Stimulated activated CD8-positive, alpha-beta memory T cell treated with anti-CD3 and anti-CD28 coated beads, Interleukin-12 subunit alpha, Interleukin-12 subunit beta, amount 100 ng/mL, for 24 hours (primary cell): Measurements from ENCODE around the gene FER1L5.
A peak's percentile ranks its signal among the peaks of the same experiment; 100 is the strongest.
"Not testable (repeated sequence)": the region's sequence is repeated elsewhere in the genome, so short reads cannot be mapped to it uniquely, and the experiment has no call there.

Experiments
- DNase-seq: peaks from one replicate; pipeline ENCODE4 v3.0.0-alpha.2; 2020; ENCODE audit errors: extremely low read depth

Gene FER1L5

DNA sequence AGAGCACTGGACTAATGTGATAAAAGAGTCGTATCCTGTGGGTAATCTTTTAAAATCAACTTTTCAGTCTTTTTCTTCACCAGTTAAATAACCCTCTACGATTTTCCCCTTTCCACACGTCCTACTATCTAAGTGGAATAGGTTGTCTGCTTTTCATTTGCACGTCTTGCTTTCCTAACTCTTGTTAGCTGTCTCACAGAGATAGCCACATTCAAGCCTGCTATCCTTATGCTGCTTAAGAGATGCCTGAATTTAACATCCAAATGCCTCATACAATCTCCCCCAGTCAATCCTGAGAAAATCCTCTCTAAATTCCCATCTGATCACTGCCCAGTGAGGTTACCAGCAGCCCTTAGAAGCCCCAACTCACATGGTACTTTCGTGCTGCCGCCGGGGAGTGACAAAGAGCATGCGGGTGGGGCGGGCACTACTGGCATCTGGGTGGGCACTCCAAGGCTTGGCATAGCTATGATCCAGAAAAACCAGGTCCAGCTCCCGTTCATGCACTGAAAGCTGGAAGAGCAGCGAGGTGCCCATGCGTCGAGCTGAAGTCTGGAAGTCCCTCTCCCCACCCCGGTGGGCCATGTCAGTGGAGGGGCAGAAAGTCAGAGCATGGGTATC lies 5.9 kb upstream of the FER1L5 start:
- DNase-seq: no peak

DNA sequence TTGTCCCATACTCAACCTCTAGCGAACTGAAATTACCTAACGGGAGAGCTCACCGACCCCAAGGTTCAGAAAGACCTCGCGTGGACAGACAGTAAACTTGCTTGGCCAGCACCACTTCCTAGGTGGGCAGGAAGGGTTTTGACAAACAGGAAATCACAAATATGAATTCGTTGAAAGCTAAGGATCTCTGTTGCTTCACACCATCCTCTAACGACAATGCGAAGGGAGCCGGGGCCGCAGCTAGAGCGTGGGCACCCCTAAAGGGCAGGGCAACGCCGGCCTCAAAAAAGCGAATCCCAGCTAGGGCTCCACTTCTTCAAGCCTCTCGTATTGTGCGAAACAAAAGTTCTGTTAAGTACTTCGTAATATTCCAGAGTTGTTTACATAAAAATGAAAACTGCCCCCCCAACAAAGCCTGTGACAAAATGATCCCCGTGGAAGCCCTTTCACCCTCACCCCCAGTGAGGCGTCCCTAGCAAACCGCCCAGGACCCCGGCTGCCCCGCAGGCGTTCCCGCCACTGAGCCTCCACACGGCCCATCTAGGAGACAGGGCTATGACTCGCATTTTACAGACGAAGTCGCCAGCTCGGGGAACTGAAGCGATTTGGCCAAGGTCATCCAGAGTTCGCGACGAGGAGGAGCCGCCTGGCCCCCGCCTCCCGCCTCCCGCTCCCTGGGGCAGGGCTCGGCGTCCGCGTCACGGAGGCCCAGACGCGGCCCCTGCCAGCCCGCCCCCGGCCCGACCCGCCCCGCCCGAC lies 5.0 kb upstream of the FER1L5 start:
- peak; percentile 69 for DNase-seq

DNA sequence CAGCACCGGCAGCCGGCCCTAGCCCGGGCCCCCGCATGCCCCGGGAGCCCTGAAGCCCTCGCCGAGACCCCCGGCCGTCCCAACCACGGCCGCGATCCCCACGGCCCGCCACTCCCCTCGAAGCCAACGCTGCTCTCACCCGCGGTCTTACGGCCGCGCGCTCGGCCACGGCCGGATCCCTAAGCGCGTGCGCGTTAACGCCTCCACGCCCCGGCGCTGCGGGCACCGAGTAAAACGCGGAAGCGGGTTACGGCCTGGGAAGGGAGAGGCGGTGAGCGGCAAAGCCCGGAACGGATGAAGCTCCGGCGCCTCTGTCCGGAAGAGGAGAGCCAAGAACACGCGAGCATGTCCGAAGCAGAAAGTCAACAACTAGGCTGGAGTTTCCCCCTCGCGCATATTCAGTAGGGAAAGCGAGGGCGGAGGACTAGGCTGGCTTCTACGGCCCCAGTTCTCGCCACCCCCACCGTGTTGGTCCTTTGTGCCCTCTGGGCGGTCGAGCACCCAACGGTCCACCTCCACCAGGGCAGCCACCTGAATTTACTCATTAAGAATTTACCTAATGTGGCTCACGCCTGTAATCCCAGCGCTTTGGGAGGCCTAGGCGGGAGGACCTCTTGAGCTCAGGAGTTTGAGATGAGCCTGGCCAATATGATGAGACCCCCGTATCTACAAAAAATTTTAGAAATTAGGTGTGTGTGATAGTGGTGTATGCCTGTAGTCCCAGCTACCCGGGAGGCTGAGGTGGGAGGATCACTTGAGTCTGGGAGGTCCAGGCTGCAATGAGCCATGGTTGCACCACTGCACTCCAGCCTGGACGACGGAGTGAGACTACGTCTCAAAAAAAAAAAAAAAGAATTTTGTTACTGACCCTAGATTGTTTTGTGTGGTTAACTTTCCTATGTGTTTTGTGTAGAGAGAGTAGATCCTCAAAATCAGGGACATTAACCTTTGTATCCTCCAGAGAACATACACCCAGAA lies 4.1 kb upstream of the FER1L5 start, which contains the start of gene KANSL3:
KANSL3 (minus strand) TSS at position 169 of the 978 bp plus-strand sequence. CDS start 1,177 bp downstream, outside the sequence.
- DNase-seq: peak; percentile 71

DNA sequence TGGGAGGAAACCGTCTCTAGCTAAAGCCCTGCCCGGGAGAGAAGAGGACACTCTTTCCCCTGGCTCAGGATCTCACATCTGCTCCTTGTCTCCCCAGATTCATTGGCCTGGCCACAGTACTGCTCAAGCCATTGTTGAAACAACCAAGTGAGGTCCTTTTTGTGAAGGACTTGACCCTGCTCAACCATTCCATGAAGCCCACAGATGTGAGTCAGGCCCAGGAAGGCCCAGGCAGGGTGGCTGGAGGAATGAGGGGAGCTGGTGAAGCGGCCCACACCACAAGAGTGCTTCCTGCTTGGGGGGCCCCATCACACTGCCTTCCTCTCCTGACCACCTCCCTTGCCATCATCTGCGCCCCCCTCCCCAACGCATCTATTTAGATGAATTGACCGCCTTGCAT lies 5.1 kb downstream of the FER1L5 start:
- no peak for DNase-seq

DNA sequence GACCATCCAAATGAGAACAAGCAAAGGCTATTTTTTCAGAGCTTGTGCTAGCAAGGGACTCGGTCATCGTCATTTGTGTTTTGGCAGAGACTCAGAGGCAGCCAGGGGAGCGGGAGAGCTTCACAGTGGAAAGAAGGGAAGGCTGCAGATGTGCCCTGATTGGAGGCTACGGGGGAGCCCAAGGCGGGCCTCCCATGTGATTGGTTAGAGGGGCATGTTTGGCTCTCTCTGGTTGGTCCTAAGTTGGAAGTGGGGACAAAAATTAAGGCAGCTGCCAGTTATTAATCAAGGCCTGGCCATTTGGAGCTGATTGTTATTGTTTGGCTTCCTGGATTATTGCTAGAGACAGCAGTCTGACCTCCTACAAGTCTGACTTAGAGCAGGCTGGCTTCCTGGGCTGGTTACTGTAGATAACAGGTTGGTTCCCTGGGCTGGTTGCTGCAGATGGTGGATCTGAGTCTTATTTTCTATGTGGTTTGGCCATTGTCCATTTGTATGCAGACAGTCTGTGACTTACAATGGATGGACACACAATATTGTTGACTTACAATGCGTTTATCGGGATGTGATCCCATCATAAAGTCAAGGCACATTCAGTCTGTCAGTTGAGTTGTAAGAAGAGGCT lies 5.9 kb downstream of the FER1L5 start:
- no peak for DNase-seq

DNA sequence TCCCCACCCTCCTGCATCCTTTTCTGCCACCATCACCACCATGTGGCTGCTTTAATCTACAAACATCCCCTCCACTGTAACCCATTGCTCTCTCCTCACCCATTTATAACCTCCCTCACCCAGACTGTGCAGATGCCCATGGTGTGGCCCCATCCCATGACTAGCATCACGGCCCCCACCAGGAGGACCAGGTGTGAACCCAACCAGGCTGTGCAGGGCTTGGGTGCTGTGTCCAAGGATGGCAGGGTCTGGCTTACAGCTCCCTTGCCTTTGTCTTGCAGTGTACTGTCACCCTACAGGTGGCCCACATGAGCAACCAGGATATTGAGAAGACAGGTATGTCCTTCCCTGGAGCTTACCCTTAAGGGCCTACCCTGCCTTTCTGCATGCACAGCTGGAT lies 6.8 kb downstream of the FER1L5 start:
- no peak for DNase-seq

DNA sequence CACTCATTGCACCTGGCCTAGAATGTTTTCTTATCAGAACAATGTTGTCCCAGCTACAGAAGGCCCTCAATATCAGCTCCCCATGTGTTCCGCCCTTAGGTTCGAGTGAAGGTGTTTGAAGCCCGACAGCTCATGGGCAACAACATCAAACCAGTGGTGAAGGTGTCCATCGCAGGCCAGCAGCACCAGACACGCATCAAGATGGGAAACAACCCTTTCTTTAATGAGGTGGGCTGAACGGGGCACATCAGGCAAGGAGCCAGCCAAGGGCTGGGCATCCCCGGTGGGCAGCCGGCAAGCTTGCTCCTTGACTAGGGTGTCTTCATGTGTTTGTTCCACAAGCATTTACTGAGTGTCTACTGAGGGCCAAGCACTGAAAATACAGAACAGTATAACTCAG lies 9.2 kb downstream of the FER1L5 start:
- DNase-seq: no peak

DNA sequence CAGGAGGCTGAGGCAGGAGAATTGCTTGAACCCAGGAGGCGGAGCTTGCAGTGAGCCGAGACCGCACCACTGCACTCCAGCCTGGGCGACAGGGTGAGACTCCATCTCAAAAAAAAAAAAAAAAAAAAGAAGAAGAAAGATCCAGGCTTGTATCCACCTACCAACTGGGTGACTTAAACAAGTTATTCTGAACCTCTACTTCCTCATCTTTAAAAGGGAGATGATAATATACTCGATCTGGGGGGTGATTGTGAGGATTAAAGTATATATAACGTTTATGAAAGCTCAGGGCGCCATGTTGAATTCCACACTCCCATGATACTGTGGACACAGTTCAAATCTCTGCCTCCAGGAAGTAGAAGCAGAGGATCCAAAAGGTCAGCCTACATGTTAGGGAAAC lies 12.2 kb downstream of the FER1L5 start:
- not testable (repeated sequence) for DNase-seq

DNA sequence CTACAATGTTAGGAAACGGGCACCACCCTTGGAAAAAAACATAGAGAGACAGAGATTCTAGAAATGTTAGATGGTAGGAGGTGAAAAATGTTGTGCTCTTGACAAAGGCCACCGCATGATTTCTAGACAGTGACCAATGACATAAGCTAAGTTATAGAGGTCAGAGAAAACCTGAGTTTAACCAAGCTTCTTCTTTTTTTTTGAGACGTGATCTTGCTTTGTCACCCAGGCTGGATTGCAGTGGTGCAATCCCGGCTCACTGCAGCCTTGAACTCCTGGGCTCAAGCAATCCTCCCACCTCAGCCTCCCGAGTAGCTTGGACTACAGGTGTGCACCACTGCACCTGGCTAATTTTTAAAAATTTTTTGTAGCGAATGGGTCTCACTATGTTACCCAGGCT lies 13.0 kb downstream of the FER1L5 start:
- DNase-seq: no peak

DNA sequence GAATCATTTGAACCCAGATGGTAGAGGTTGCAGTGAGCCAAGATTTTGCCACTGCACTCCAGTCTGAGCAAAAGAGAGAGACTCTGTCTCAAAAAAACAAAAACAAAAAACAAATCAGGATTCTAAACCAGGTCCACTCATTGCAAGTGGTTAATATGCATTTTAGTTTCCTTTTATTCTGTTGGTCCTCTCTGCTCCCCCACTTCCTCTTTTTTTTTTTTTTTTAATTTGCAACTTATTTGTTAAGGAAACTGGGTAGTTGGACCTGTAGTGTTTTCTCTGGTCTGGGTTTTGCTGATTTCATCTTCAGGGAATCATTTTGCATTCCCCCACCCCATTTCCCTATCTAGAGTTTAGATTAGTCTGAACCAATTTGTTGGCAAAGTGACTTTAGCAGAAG lies 14.0 kb downstream of the FER1L5 start:
- no peak for DNase-seq

DNA sequence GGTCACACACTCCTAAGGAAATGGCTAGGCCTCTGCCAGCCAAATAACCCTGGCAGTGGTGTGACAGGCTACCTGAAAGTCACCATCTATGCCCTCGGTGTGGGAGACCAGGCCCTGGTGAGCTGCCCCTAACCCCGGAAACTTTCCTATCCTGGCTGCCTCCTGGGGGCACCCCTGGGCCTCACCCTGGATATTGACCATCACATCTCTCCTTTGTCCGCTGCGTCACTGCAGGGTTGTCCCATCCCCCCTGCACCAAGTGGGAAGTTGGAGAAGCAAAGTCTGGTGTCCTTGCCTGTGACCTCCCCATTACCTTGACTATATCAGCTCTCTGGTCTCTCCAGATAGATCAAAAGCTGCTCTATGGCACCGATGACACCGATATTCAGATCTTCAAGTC lies 18.8 kb downstream of the FER1L5 start:
- no peak for DNase-seq

DNA sequence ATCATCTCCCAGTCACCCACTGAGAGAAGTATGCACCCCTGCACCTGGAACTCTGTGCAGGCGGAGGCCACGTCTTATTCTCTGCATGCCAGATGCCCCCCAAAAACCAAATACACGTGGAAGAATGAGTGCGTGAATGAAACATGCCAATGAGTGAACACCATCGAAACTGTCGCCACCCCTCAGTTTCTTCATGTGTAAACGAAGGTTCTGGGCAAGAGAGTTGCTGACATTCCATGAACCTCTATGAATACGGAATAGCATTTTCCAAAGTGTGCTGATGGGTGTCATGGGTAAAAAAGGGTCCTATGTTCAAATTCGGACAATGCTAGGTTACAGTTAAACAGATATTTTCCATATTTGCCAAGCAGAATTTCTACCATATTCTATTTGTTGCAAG lies 19.8 kb downstream of the FER1L5 start:
- DNase-seq: no peak

DNA sequence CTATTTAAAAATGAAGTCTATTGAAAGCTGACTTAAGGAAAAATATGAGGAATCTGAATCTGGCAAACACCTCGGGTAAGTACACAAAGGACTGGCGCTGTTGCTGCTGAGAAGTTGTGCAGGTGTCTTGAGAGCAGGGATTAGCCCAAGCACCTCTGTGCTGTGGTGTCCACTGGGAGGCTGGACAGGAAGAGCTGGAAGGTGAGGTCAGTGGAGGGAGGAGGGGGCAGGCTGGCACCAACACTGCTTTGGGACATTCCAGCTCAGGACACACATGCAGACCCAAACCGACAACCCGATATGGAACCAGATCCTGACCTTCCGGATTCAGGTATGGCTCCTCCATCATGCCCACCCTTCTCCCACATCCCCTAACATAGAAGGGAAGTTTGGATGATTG lies 20.6 kb downstream of the FER1L5 start:
- no peak for DNase-seq

DNA sequence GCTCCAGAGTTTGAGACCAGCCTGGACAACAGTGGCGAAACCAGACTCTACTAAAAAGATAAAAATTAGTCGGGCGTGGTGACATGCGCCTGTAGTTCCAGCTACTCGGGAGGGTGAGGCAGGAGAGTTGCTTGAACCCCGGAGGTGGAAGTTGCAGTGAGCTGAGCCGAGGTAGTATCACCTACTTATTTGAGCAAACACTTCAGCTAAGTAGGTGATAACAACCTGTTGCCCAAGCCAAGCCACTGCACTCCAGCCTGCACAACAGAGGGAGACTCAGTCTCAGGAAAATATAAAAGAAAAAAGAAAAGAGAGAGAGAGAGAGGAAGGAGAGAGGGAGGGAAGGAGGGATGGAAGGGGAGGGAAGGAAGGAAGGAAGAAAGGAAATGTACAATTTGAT lies 21.3 kb downstream of the FER1L5 start:
- DNase-seq: no peak

DNA sequence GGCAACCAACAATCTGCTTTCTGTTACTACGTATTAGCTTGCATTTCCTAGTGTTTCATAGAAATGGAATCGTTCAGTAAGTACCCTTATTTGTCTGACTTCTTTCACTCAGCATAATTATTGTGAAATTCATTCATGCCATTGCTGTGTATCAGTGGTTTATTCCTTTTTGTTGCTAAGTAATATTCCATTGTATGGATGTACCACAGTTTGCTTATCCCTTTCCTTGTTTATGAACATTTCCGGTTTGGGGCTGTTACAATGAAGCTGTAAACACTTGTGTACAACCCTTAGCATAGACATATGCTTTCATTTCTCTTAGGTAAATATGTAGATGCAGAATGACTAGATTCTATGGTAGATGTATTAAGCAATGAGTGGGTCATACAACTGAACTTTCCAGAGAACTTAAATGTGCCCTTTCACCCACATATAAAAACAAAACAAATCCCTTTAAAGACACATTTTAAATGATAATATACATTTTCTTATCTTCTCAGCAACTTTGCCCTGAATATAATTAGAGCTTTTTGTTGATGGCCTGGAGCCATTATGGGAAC lies 21.9 kb downstream of the FER1L5 start:
- no peak for DNase-seq

DNA sequence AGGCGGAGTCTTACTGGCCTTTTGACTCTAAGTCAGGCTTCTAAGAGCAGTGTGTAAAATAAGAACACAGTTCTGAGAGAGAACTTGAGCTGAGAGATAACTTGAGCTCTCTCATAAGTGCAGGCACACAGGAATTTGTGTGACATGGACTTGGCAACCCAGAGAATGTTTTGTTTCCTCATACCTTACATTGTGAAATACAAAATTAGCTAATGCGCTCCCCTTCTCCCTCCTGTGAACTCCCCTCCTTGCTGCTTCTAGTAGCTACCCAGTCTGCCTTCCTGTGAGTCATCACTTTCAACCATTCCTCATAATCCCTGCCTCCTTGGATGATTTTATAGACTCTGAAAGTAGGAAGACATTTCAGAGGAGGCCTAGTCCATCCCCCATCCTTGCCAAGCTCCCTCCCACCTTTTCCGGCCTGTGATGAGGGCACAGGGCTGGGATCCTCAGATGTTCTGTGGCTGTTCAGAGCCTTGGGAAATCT lies 22.6 kb downstream of the FER1L5 start:
- no peak for DNase-seq

DNA sequence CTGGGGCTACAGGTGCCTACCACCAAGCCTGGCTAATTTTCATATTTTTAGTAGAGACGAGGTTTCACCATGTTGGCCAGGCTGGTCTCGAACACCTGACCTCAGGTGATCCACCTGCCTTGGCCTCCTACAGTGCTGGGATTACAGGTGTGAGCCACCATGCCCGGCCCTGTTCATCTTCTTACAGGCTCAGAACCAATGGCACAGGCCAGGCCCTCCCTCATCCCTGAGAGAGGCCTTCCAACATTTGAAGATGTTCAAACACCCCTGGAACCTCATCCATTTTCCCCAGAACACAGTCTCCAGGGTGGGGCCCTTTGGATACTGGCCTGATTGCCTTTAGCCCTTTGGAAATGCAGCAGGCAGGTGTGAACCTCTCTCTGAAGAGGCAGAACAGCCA lies 23.2 kb downstream of the FER1L5 start:
- not testable (repeated sequence) for DNase-seq

DNA sequence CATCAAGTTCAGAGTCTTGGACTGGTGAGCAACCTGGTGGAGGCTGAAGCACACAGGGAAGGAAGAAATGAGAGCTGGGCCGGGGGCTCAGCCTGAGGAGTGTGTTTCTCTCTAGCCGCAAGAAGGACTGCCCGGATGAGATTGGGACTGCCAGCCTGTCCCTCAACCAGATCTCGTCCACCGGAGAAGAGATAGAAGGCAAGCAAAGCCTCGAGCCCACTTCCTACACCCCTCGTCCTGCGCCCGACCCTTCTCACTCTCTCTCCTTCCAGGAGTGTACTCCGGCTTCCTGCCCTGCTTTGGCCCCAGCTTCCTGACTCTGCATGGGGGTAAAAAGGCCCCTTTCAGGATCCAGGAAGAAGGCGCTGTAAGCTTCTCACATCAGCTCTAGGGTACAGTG lies 26.2 kb downstream of the FER1L5 start:
- no peak for DNase-seq

DNA sequence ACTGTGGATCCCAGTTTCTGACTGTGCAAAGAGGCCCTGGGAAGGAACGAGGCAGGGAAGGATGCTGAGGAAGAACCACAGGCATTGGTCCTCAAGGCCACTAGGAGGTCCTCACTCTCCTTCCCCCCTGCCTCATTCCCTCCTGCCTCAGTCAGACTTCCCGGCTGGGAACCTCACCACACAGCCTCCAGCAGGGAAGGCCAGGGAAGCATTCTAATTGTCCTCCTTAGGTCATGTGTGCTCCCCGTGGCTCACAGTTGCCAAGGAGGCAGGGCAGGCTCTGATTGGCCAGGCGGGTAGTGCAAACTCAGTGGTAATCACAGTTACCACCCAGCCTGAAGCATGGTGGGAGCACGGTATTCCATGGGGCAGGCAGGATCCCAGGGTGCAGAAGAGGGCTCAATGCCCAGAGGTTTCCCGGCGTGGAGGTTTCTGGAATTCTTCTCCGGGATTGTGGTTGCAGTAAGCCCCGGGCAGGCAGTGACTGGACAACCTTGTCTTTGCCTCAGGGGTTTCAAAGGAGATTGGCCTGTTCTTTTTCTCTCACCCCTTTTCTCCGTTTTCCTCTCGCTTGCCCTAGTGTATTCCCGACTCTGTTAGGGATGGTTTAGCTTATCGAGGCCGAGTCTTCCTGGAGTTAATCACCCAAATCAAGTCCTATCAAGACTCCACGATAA lies 27.1 kb downstream of the FER1L5 start:
- no peak for DNase-seq

DNA sequence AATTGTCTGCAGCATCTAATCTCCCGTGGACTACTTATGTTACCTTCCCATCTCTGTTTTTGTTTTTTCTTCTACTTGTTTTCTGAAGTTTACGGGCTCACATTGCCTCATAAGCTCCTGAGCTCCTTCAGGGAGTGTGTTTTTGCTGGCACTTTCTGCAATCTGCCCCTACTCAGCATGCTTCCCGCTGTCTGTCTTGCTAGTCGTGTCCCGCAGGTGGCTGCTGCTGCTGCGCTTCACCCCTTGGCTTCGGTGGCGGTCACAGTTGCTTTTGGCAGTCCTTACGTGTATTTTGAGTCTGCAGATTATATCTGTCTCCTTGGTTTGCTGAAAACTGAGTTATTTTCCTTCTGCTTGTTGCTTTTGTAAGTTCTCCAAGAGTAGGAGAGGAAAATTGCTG lies 37.3 kb downstream of the FER1L5 start:
- no peak for DNase-seq
